Frontal cortex (tissue), 4 donors: ENCODE measurements around the gene KCNMA1. TPM values are rescaled to one million over a fixed set of nuclear protein-coding genes. Genes with fewer than 3 reads are reported as not detected.
"Not testable (repeated sequence)": the region's sequence is repeated elsewhere in the genome, so short reads cannot be mapped to it uniquely, and the experiment has no call there.

Source experiments
- DNase-seq, 2 donors: peaks; one replicate each; pipeline ENCODE4 v3.0.0; 2012; ENCODE audit warnings: low spot score in 2 of 2
- FAIRE-seq: peaks from 2 replicates; lab custom pipeline; 2012; peaks lifted over from hg19 to GRCh38; lab: Jason Lieb, UNC
- total RNA-seq: library from RNA; depleted of rRNA; stranded (reverse); fragments of >200 nt; gene quantifications from one replicate; pipeline ENCODE4 v1.2.3, GENCODE V29; 2014
- donor health status: control.
- donor health status: control.
- donor health status: control.

Gene KCNMA1
- total RNA-seq, 1 donor from 2014 or later: 27.3 TPM

- FAIRE-seq (no peak), DNase-seq (no peak)
These were observed 244.8 kb downstream of the KCNMA1 start for GRCh38 chr10:77392851-77393250.

DNA sequence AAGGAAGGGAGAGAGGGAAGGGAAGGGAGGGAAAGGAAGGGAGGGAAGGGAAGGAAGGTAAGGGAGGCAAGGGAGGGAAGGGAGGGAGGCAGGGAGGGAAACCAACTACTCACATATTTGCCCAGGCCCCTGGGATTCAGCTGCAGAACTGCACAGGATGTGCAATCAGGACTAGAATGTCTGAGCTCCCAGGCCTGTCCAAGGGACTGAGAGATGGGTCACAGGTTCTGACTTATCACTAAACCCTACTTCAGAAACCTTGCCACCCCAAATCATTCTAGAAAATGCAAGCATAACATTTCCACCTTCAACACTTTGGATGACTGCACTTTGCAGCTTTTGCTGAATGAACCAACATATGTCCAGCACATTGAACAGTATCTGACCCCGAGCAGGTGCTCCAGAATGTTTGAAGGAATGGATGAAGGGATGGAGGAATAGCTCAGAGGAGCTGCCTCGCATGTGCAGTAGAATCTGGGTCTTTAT, 245.3 kb downstream of the KCNMA1 start:
- DNase-seq (no peak), FAIRE-seq (no peak)

DNA sequence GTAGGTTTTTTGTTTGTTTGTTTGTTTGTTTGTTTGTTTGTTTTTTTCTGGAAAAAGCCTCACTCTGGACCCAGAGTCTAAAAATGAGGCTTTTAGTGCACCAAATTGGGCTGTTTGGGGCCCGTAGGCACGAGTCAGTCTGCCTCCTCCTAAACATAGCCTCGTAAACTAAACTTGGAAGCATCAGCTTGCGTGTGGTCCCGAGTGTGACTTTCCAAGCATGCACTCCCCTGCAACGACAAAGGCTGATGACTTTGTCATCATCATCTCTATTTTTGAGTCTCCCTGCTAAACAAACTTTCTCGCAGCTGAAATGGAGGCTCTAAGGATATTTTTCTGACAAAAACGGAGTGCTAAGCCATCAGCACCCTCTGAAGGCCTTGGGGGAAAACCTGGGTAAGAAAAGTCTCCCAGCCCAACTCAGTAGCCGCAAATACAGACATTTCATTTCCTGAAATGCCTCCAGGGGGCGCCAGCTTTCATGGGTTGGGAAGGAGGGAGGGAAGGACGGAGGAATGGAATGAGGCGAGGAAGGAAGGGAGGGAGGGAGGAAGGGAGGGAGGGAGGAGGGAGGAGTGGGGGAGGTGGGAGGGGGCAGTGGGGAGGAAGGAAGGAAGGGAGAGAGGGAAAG, 245.9 kb downstream of the KCNMA1 start:
- no peak for FAIRE-seq
- DNase-seq: no peak

GRCh38 chr10:77390481-77390891, 247.1 kb downstream of the KCNMA1 start:
- DNase-seq: no peak
- no peak for FAIRE-seq

- no peak for FAIRE-seq
- DNase-seq: no peak
These were observed 249.0 kb downstream of the KCNMA1 start for GRCh38 chr10:77388571-77389100.

- FAIRE-seq: not testable (repeated sequence)
These were observed 249.9 kb downstream of the KCNMA1 start for GRCh38 chr10:77387701-77388100.

GRCh38 chr10:77387247-77387646, 250.4 kb downstream of the KCNMA1 start:
- FAIRE-seq (no peak), DNase-seq (no peak)

More at GRCh38 chr10:77387701-77388100, 249.9 kb downstream of the KCNMA1 start:
- DNase-seq: not testable (repeated sequence)

DNA sequence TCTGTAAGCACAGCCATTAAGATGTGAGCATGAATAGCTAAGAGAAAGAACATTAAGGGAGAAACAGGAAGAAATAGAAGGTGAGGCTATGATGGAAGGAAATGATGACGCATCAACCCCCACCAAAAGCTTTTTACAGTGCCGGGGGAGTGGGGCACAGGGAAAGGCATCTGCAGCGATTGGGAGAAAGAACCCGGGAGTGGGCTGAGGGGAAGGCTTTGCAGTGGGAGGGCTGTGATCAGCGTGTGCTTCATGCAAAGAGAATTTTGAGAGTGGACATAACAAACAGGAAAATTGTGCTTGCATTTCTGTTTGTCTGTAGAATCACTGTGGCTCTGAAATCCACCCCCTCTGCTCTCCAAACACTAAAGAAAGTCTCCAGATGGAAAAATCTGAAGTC, 250.8 kb downstream of the KCNMA1 start:
- DNase-seq (no peak), FAIRE-seq (no peak)

- FAIRE-seq: no peak
- no peak for DNase-seq
These were observed 251.2 kb downstream of the KCNMA1 start for GRCh38 chr10:77386365-77386764.

- DNase-seq (no peak), FAIRE-seq (no peak)
These were observed 252.3 kb downstream of the KCNMA1 start for GRCh38 chr10:77385315-77385714.

GRCh38 chr10:77383861-77384553, 253.6 kb downstream of the KCNMA1 start:
- DNase-seq: no peak
- FAIRE-seq: no peak

DNA sequence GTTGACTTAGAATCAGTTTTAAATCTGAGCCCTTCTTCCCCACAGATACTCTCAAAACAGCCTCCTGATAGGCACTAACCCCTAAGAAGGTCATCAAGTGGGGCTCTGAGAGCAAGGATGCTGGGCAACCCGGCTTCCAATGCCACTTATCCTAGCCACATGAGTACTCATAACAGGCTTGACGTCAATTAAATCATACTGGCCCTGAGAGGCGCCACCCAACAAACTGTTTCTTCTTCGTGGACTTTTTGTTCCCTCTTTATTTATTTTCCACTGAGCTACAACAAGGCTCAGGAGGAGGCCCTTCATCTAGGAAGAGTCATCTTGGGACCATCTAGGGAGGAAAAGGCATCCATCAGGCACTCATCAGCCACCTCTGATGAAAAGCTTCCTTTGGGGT, 255.9 kb downstream of the KCNMA1 start:
- DNase-seq (no peak), FAIRE-seq (no peak)

DNA sequence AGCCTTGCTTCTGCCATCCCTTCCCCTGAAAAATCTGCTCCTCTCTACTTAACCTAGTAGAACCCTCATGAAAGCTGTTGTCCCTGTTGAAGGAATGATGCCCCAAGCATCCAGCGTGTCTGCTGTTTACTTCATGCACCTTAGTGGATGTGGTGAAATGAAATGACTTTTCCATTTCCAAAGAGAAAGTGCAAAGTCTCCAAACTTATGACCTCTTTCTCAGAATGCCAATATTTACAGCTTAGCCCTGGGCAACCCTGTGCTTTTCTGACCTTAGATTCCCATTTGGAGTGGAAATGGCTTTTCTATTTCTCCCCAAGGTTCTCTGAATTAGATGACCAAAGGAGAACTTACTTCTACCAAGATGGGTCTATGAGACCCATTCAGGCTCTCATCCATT, 256.9 kb downstream of the KCNMA1 start:
- FAIRE-seq (no peak), DNase-seq (no peak)

DNA sequence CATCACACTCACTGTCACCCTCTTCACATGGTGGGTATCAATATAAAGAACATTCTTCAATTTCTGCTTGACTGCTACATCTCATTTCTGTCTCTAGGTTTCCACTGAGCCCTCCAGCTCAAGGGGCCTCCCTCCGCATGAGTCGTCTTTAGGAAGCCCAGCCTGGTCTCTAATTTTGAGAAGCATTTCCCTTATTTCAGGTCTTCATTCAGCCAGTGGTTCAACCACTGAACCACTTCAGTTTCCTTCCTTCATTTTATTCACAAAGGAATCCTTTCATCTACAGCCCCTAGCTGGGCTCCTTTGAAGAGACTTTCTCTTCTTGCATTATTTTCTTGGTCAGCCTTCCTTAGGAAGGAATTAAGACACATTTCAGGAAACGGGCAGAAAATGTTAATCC, 257.4 kb downstream of the KCNMA1 start:
- FAIRE-seq (no peak), DNase-seq (no peak)

- FAIRE-seq (no peak), DNase-seq (no peak)
These were observed 258.9 kb downstream of the KCNMA1 start for GRCh38 chr10:77378366-77379349.

- DNase-seq (no peak), FAIRE-seq (no peak)
These were observed 259.8 kb downstream of the KCNMA1 start for GRCh38 chr10:77377678-77378352.

- FAIRE-seq: no peak
These were observed 260.6 kb downstream of the KCNMA1 start for GRCh38 chr10:77377034-77377433.

GRCh38 chr10:77374189-77374656, 263.4 kb downstream of the KCNMA1 start:
- FAIRE-seq (no peak), DNase-seq (no peak)

More at GRCh38 chr10:77377034-77377433, 260.6 kb downstream of the KCNMA1 start:
- DNase-seq: no peak
